Esophagus (tissue), 2 donors: ENCODE measurements around the gene BEND6. TPM values are rescaled to one million over a fixed set of nuclear protein-coding genes. Genes with fewer than 3 reads are reported as not detected.

ENCODE experiments used
- H3K27ac ChIP-seq, 2 donors: one replicate each; pipeline ENCODE4 v1.5.1; 2013; ENCODE audit warnings: low read depth in 2 of 2, mild to moderate bottlenecking in 2 of 2, inconsistent platforms in 1 of 2, low read length in 1 of 2, moderate library complexity in 1 of 2
- H3K27me3 ChIP-seq, 2 donors: one replicate each; pipeline ENCODE4 v1.6.1; 2013; ENCODE audit warnings: low read length in 2 of 2, control low read depth in 1 of 2, mild to moderate bottlenecking in 1 of 2; ENCODE audit not compliant: insufficient read depth in 2 of 2, control insufficient read depth in 1 of 2
- H3K36me3 ChIP-seq, 2 donors: one replicate each; pipeline ENCODE4 v1.6.1; 2013; ENCODE audit warnings: low read length in 1 of 2; ENCODE audit not compliant: control insufficient read depth in 2 of 2, insufficient read depth in 2 of 2
- H3K4me1 ChIP-seq, 2 donors: one replicate each; pipeline ENCODE4 v1.6.1; 2013; ENCODE audit warnings: low read length in 1 of 2; ENCODE audit not compliant: control insufficient read depth in 2 of 2, insufficient read depth in 2 of 2
- H3K4me3 ChIP-seq, 2 donors: one replicate each; pipeline ENCODE4 v1.5.1; 2013; ENCODE audit warnings: low read length in 2 of 2, mild to moderate bottlenecking in 2 of 2, low read depth in 1 of 2, moderate library complexity in 1 of 2
- H3K9me3 ChIP-seq, 2 donors: one replicate each; pipeline ENCODE4 v1.6.1; 2013; ENCODE audit warnings: mild to moderate bottlenecking in 2 of 2, low read depth in 1 of 2, low read length in 1 of 2, moderate library complexity in 1 of 2; ENCODE audit not compliant: control insufficient read depth in 2 of 2, insufficient read depth in 1 of 2
- WGBS, 2 donors: extraction: QIAGEN DNeasy Blood & Tissue Kit; methylation state at CpG; one replicate each; pipeline ENCODE4 v1.1.7; 2013; 5-methylcytosine and 5-hydroxymethylcytosine counted together
- polyA plus RNA-seq, 2 donors: library from polyadenylated mRNA; stranded (reverse); fragments of 200-250 nt; gene quantifications; one replicate each; pipeline ENCODE4 v1.2.3, GENCODE V29; 2013
- donor health status: healthy with polysubstance abuse.
- donor health status: Bipolar disorder and iron deficiency.

BEND6 gene
- under 1 TPM; 0.08 to 0.25 TPM for polyA plus RNA-seq

- H3K27me3 ChIP-seq, result peaks cover 0 to 4% of the 10 kb centered on the region in 2 donors
- 0 to 1% methylated on average over 63 to 107 of the region's 107 CpGs for WGBS, 2 donors
Observed at GRCh38 chr6:56954403-56955170, at the start of gene BEND6. TSS of gene BEND6 (plus strand) at chr6:56955107. CDS start at chr6:56981811, 26,704 bp downstream.

GRCh38 chr6:56905378-56905777, 49.5 kb upstream of the BEND6 start:
- H3K27ac ChIP-seq, result no peak overlapping the region
- H3K27me3 ChIP-seq, result no peaks in the 10 kb centered on the region
- H3K9me3 ChIP-seq, result no peaks in the 10 kb centered on the region
- no peaks in the 10 kb centered on the region for H3K4me1 ChIP-seq
- no peaks in the 10 kb centered on the region for H3K36me3 ChIP-seq
- WGBS, 2 donors, result 95 to 96% methylated on average over 3 of the region's 3 CpGs
- no peak overlapping the region for H3K4me3 ChIP-seq

More at GRCh38 chr6:56954403-56955170, at the start of gene BEND6:
- Histone ChIP-seq H3K36me3 (no peaks in the 10 kb centered on the region), H3K4me3 (peak within 1 kb of the TSS; percentile 56 to 70), H3K9me3 (no peaks in the 10 kb centered on the region), H3K4me1 (peaks cover 0 to 3% of the 10 kb centered on the region in 2 donors), H3K27ac (peak within 1 kb of the TSS; percentile 4 to 13)

DNA sequence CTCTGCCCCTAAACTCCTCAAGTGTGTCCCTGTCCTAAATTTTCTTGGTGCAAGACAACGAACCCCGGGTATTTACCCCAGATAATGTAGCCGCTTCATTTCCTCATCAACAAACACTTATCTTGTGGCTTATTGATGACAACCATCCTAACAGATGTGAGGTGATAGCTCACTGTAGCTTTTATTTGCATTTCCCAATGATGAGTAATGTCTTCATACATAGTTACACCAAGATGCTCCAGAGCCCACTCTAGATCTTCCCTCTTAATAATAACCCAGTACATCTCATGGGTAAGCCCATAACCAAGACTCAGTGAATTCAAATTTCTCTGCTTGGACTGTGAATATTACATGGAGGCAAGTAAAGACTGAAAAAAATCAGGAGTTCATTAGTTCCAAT, 48.2 kb upstream of the BEND6 start:
- H3K36me3 ChIP-seq, result no peaks in the 10 kb centered on the region
- H3K9me3 ChIP-seq, result no peaks in the 10 kb centered on the region
- H3K27ac ChIP-seq, result no peak overlapping the region
- no peak overlapping the region for H3K4me3 ChIP-seq
- H3K4me1 ChIP-seq, result no peaks in the 10 kb centered on the region
- WGBS, 2 donors, result 85 to 86% methylated on average over 3 of the region's 3 CpGs
- no peaks in the 10 kb centered on the region for H3K27me3 ChIP-seq

- WGBS, 2 donors, result 70 to 72% methylated on average over 4 of the region's 4 CpGs
- no peak overlapping the region for H3K27ac ChIP-seq
- H3K36me3 ChIP-seq, result no peaks in the 10 kb centered on the region
- H3K4me1 ChIP-seq, result no peaks in the 10 kb centered on the region
- H3K4me3 ChIP-seq, result no peak overlapping the region
- H3K27me3 ChIP-seq, result peaks cover 0 to 2% of the 10 kb centered on the region in 2 donors
- H3K9me3 ChIP-seq, result no peaks in the 10 kb centered on the region
Observed at GRCh38 chr6:56909115-56909907, 45.6 kb upstream of the BEND6 start.

DNA sequence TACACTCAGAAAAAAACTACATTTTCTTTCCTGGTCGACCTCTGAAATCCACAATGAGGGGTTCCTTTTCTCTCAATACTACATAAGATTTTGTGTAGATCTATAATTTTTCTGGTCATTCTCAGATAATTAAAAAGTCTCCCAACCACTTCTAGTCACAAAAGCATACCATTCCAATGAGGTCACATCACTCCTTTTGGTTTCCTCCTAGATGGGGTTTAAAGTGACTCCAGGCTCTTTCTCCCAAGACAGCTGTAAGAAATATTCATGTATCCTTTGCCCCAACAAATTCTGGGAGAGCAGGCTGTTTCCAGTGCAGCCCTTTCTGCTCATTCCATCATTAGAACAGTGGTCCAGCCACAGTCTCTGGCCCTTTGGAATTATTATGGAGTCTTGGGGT, 43.1 kb upstream of the BEND6 start:
- no peaks in the 10 kb centered on the region for H3K36me3 ChIP-seq
- H3K9me3 ChIP-seq, result no peaks in the 10 kb centered on the region
- H3K4me3 ChIP-seq, result no peak overlapping the region
- no peak overlapping the region for H3K27ac ChIP-seq
- peaks cover 0 to 2% of the 10 kb centered on the region in 2 donors for H3K27me3 ChIP-seq
- 63 to 64% methylated on average over 1 of the region's 1 CpG for WGBS, 2 donors
- H3K4me1 ChIP-seq, result no peaks in the 10 kb centered on the region

GRCh38 chr6:56913285-56914074, 41.4 kb upstream of the BEND6 start:
- Histone ChIP-seq H3K4me3 (no peak overlapping the region), H3K27ac (no peak overlapping the region), H3K36me3 (no peaks in the 10 kb centered on the region), H3K9me3 (no peaks in the 10 kb centered on the region), H3K4me1 (no peaks in the 10 kb centered on the region), H3K27me3 (peaks cover 0 to 2% of the 10 kb centered on the region in 2 donors)
- WGBS, 2 donors, result 52 to 55% methylated on average over 3 of the region's 3 CpGs

GRCh38 chr6:56914798-56915658, 39.9 kb upstream of the BEND6 start:
- H3K4me3 ChIP-seq, result no peak overlapping the region
- peaks cover 0 to 2% of the 10 kb centered on the region in 2 donors for H3K27me3 ChIP-seq
- no peaks in the 10 kb centered on the region for H3K9me3 ChIP-seq
- 72 to 75% methylated on average over 8 of the region's 8 CpGs for WGBS, 2 donors
- no peaks in the 10 kb centered on the region for H3K4me1 ChIP-seq
- no peak overlapping the region for H3K27ac ChIP-seq
- no peaks in the 10 kb centered on the region for H3K36me3 ChIP-seq

GRCh38 chr6:56915832-56916231, 39.1 kb upstream of the BEND6 start:
- Histone ChIP-seq H3K36me3 (no peaks in the 10 kb centered on the region), H3K4me3 (no peak overlapping the region)
- WGBS, 2 donors, result 81 to 85% methylated on average over 4 of the region's 4 CpGs

More at GRCh38 chr6:56915832-56916231, 39.1 kb upstream of the BEND6 start:
- Histone ChIP-seq H3K4me1 (no peaks in the 10 kb centered on the region), H3K9me3 (no peaks in the 10 kb centered on the region), H3K27ac (no peak overlapping the region), H3K27me3 (peaks cover 0 to 2% of the 10 kb centered on the region in 2 donors)
